K562 (cell line): ENCODE results near the gene TXNIP. TPM values are rescaled to one million over a fixed set of nuclear protein-coding genes. Genes with fewer than 3 reads are reported as not detected.

Experiments
- ELF2 ChIP-seq: fragments of 250-450 bp; sonication (Bioruptor Pico); IDR thresholded peaks from 2 replicates; pipeline ENCODE4 v1.5.0; 2021; ENCODE audit warnings: mild to moderate bottlenecking
- NFATC3 ChIP-seq: fragments of 450-650 bp; IDR thresholded peaks from 2 replicates; pipeline ENCODE4 v1.6.1; 2017; ENCODE audit warnings: mild to moderate bottlenecking
- SIN3B ChIP-seq: fragments of 450-650 bp; IDR thresholded peaks from 2 replicates; pipeline ENCODE4 v1.6.1; 2017; ENCODE audit warnings: low read depth, mild to moderate bottlenecking, moderate library complexity
- SP1 ChIP-seq: sonication (generic); formaldehyde crosslinking; IDR thresholded peaks from 2 replicates; pipeline ENCODE4 v1.8.1; 2022; ENCODE audit warnings: mild to moderate bottlenecking, missing genetic modification reagents
- TAF15 ChIP-seq: fragments of 200-400 bp; formaldehyde crosslinking; IDR thresholded peaks from 2 replicates; pipeline ENCODE4 v1.6.1; 2017; ENCODE audit warnings: mild to moderate bottlenecking, low read depth, low read length, moderate library complexity
- ZBTB33 ChIP-seq: sonication (generic); formaldehyde crosslinking; IDR thresholded peaks from 2 replicates; pipeline ENCODE4 v1.8.1; 2023; ENCODE audit warnings: mild to moderate bottlenecking, missing genetic modification reagents
- ZC3H8 ChIP-seq: fragments of 450-650 bp; IDR thresholded peaks from 2 replicates; pipeline ENCODE4 v1.6.1; 2017
- ZNF280A ChIP-seq: fragments of 450-650 bp; IDR thresholded peaks from 2 replicates; pipeline ENCODE4 v1.6.1; 2018; ENCODE audit warnings: mild to moderate bottlenecking, low read depth; ENCODE audit not compliant: partially characterized antibody
- ZNF449 ChIP-seq: fragments of 250-450 bp; sonication (Bioruptor Pico); IDR thresholded peaks from 2 replicates; pipeline ENCODE4 v1.8.0; 2022; ENCODE audit warnings: moderate library complexity, mild to moderate bottlenecking, inconsistent platforms
- polyA plus RNA-seq, 8 experiments: library from polyadenylated mRNA; depleted of rRNA in 4 of 8; stranded (reverse) in 5 of 8; unstranded in 3 of 8; fragments of >200 nt; fragmentation: Nextera tagmentation in 2 of 8; fragmentation: Illumina TruSeq in 1 of 8; extraction: Ambion mirVana in 2 of 8; extraction: Trizol in 1 of 8; gene quantifications; 2 replicates each; pipeline versions ENCODE4 v1.2.1 to v1.2.3, GENCODE V29; 2011 to 2014; ENCODE audit warnings: inconsistent platforms in 1 of 8, missing spikeins in 1 of 8
- total RNA-seq, 7 experiments: library from RNA; depleted of rRNA in 6 of 7; stranded (reverse); fragments of >200 nt in 6 of 7; fragmentation: Illumina TruSeq in 2 of 7; extraction: Trizol in 2 of 7; gene quantifications; 2 replicates each; pipeline versions ENCODE4 v1.2.1 to v1.2.3, GENCODE V29; 2011 to 2021; ENCODE audit warnings: low replicate concordance in 1 of 7
- TF ChIP-seq, protein P1 (sequence below): fragments of 200-800 bp; sonication (Bioruptor generic); IDR thresholded peaks from 2 replicates; pipeline ENCODE4 v1.6.1; 2017; ENCODE audit warnings: missing genetic modification characterization, missing compliant biosample characterization
- TF ChIP-seq, protein P2 (sequence below): sonication (generic); formaldehyde crosslinking; IDR thresholded peaks from 2 replicates; pipeline ENCODE4 v1.8.0; 2022; ENCODE audit warnings: mild to moderate bottlenecking, missing genetic modification reagents, borderline replicate concordance
- TF ChIP-seq, protein P3 (sequence below): fragments of 450-650 bp; IDR thresholded peaks from 2 replicates; pipeline ENCODE4 v1.6.1; 2016; ENCODE audit warnings: borderline replicate concordance

TXNIP gene
- total and polyA plus RNA-seq, 9 of the 15 experiments (the other 6 are each of a cell fraction or from before 2014, with no cell fraction given), result 120 to 499 (median 257) TPM

DNA sequence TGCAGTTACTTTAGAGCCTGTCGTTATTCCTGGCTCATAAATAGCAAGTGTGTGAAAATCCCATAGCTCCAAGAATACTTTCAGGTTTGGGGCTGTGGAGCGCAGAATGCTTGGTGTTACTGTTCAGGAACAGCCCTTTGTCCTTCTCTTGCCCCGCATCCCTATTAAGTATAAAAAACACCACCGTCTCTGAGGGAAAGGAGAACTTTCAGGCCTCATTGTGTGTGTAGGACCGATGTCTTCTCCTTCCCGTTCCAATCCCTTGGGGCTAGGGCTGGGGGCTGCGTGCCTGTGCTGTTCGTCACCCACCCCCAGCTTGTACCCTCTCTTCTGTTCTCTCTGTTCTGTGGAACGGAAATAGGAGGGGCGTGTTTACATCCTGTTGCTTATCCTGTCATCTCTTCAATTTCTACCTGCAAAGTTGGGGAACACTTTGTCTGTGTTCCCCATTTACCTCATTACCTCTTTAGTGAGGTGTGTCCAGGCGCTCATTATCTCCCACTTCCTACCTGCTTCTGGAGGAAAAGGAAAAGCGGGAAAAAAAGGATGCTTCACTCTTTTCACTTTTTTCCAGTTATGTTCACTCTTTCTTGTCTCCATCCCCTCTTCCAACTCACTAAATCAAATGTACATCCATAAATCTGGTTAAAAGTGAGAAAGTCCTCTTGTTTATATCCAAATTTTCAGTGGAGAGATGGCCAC lies 788 bp upstream of the TXNIP start (continued):
- TF ChIP-seq ZNF449 (CRISPR knock-in tag), result 0 out of 2 replicates have a peak, but pooled peaks have one; percentile 20
- TF ChIP-seq TAF15, result no peak
- TF ChIP-seq, protein P1, sequence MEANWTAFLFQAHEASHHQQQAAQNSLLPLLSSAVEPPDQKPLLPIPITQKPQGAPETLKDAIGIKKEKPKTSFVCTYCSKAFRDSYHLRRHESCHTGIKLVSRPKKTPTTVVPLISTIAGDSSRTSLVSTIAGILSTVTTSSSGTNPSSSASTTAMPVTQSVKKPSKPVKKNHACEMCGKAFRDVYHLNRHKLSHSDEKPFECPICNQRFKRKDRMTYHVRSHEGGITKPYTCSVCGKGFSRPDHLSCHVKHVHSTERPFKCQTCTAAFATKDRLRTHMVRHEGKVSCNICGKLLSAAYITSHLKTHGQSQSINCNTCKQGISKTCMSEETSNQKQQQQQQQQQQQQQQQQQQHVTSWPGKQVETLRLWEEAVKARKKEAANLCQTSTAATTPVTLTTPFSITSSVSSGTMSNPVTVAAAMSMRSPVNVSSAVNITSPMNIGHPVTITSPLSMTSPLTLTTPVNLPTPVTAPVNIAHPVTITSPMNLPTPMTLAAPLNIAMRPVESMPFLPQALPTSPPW (CRISPR knock-in tag), result no peak
- TF ChIP-seq SP1 (CRISPR knock-in tag), result peak; percentile 67; the same call in 1 of the 2 replicates
- 0 out of 2 replicates have a peak, but pooled peaks have one; percentile 8 for TF ChIP-seq ELF2 (CRISPR knock-in tag)
- no peak for TF ChIP-seq ZC3H8
- TF ChIP-seq, protein P2, sequence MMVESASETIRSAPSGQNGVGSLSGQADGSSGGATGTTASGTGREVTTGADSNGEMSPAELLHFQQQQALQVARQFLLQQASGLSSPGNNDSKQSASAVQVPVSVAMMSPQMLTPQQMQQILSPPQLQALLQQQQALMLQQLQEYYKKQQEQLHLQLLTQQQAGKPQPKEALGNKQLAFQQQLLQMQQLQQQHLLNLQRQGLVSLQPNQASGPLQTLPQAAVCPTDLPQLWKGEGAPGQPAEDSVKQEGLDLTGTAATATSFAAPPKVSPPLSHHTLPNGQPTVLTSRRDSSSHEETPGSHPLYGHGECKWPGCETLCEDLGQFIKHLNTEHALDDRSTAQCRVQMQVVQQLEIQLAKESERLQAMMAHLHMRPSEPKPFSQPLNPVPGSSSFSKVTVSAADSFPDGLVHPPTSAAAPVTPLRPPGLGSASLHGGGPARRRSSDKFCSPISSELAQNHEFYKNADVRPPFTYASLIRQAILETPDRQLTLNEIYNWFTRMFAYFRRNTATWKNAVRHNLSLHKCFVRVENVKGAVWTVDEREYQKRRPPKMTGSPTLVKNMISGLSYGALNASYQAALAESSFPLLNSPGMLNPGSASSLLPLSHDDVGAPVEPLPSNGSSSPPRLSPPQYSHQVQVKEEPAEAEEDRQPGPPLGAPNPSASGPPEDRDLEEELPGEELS (CRISPR knock-in tag), result no peak
- TF ChIP-seq NFATC3, result no peak
- TF ChIP-seq SIN3B, result no peak
- TF ChIP-seq, protein P3, sequence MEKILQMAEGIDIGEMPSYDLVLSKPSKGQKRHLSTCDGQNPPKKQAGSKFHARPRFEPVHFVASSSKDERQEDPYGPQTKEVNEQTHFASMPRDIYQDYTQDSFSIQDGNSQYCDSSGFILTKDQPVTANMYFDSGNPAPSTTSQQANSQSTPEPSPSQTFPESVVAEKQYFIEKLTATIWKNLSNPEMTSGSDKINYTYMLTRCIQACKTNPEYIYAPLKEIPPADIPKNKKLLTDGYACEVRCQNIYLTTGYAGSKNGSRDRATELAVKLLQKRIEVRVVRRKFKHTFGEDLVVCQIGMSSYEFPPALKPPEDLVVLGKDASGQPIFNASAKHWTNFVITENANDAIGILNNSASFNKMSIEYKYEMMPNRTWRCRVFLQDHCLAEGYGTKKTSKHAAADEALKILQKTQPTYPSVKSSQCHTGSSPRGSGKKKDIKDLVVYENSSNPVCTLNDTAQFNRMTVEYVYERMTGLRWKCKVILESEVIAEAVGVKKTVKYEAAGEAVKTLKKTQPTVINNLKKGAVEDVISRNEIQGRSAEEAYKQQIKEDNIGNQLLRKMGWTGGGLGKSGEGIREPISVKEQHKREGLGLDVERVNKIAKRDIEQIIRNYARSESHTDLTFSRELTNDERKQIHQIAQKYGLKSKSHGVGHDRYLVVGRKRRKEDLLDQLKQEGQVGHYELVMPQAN, result no peak
- no peak for TF ChIP-seq ZBTB33 (CRISPR knock-in tag)
- no peak for TF ChIP-seq ZNF280A
